A204.1 (cell line): Measurements from ENCODE around the gene ZNF644.
"Not testable (repeated sequence)": the region's sequence is repeated elsewhere in the genome, so short reads cannot be mapped to it uniquely, and the experiment has no call there.

ENCODE experiments used
- FAIRE-seq: peaks from 2 replicates; lab custom pipeline; 2012; peaks lifted over from hg19 to GRCh38; lab: Jason Lieb, UNC

Gene ZNF644

GRCh38 chr1:90925928-90926869, 95.6 kb downstream of the ZNF644 start:
- no peak for FAIRE-seq

GRCh38 chr1:90924982-90925381, 96.9 kb downstream of the ZNF644 start:
- FAIRE-seq = no peak

GRCh38 chr1:90922996-90923395, 98.8 kb downstream of the ZNF644 start:
- FAIRE-seq = no peak

DNA sequence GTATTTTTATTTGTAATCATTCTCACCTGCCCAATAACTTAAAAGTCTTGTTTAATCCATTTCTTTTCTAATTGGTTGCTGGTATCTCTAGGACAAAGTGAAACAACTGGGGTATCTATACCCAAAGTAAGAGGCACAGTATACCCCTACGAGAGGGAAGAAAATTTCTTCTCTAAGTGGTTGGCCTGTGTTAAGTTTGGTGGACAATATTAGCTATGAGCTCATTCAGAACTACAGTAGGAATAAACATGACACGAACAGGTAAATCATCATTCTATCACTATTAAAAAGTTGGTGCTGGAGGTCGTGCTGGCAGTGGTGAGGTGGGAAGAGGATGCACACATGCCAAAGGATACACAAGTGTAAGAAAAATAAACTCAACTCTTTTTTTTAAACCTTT, 99.6 kb downstream of the ZNF644 start:
- no peak for FAIRE-seq

- no peak for FAIRE-seq
Measured at GRCh38 chr1:90919900-90920299, 101.9 kb downstream of the ZNF644 start.

- no peak for FAIRE-seq
Measured at GRCh38 chr1:90919190-90919719, 102.6 kb downstream of the ZNF644 start.

- peak; percentile 78 for FAIRE-seq
Measured at GRCh38 chr1:90911353-90911752, 110.5 kb downstream of the ZNF644 start.

DNA sequence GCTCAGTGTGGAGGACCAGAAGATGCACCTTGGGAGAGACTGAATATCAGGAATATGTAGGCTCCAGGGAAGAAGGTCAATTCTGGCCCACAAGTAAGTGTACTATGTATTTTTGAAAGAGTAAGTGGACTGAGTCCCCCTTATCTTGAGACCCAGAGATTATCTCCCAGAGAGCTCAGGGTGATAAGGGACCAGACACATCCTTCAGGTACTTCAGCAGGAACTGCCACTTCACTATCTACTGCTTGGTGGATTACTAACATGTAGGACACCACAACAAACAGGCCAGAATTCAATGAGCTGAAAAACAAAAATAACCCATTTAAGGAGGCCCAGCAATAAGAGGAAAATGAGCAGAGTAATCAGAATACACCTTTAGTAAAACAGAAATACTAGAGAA, 119.2 kb downstream of the ZNF644 start:
- FAIRE-seq = no peak

- no peak for FAIRE-seq
Measured at GRCh38 chr1:90899263-90899662, 122.6 kb downstream of the ZNF644 start.

DNA sequence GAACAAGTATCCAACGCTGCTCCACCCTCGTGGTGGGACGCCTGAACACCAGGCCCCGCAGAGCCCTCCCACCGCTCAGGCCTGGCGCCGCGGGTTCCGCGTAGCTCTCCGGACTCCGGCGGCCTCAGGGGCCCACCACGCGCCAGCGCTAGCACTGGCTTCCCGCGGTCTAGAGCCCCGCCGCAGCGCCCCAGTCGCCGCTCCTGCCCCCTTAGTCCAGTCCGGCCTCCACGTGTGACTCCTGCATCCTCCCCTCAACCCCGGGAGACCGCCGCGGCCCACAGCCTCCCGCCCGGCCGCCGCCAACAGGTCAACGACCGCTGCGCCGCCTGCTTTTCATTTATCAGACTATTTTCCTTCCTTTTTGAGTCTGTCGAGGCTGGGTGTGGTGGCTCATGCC, 128.2 kb downstream of the ZNF644 start:
- FAIRE-seq = not testable (repeated sequence)

GRCh38 chr1:90892884-90893283, 129.0 kb downstream of the ZNF644 start:
- not testable (repeated sequence) for FAIRE-seq

DNA sequence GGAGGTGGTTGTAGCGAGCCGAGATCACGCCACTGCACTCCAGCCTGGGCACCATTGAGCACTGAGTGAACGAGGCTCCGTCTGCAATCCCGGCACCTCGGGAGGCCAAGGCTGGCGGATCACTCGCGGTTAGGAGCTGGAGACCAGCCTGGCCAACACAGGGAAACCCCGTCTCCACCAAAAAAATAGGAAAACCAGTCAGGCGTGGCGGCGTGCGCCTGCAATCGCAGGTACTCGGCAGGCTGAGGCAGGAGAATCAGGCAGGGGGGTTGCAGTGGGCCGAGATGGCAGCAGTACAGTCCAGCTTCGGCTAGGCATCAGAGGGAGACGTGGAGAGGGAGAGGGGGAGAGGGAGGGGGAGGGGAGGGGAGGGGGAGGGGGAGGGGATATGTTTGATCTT, 129.6 kb downstream of the ZNF644 start:
- not testable (repeated sequence) for FAIRE-seq

- not testable (repeated sequence) for FAIRE-seq
Measured at GRCh38 chr1:90891756-90892155, 130.1 kb downstream of the ZNF644 start.

DNA sequence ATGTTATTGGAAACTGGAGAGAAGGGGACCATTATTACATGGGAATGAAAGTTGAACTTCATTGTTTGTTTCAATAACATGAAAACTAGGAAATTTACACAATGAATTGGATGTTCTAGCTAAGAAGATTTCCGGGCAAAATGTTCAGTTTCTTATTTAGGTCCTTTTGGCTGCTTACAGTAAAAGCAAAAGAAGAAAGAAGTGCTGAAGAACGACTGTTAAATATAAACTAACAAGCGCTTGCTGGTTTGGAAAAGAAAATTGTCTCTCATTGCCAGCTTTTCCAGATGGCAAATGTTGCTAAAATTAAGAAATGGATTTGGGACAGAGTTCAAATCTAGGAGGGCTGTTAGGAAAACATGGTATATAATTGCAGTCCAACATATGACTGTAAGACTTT, 139.6 kb downstream of the ZNF644 start:
- no peak for FAIRE-seq

- no peak for FAIRE-seq
Measured at GRCh38 chr1:90881034-90881433, 140.8 kb downstream of the ZNF644 start.

- no peak for FAIRE-seq
Measured at GRCh38 chr1:90879281-90879680, 142.6 kb downstream of the ZNF644 start.

DNA sequence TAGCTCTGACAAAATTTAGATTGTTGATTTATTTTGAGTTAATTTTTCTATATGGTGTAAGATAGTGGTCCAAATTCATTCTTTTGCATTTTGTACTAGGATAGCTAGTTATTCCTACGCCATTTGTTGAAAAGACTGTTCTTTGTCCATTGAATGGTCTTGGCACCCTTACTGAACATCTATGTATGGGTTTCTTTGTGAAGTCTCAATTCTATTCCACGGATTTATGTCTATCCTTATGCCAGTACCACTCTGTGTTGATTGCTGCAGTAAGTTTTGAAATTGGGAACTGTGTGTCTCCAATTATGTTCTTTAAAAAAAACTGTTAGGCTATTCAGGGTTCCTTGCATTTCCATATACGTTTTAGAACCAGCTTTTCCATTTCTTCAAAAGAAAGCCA, 145.7 kb downstream of the ZNF644 start:
- FAIRE-seq = no peak
